Activated T-helper 2 cell treated with anti-CD3 and anti-CD28 coated beads, Interferon-gamma antibody, Interleukin-2, Interleukin-4, amounts not matched to agents 10 μg/mL and 5 μg/mL and 100 μg/mL, durations not matched to agents 14 hours and 24 hours and 36 hours (primary cell): Measurements from ENCODE around the gene MTTP. TPM values are rescaled to one million over a fixed set of nuclear protein-coding genes. Genes with fewer than 3 reads are reported as not detected.

Experiments
- DNase-seq: peaks from one replicate; pipeline ENCODE4 v3.0.0; 2021; ENCODE audit warnings: low spot score
- H3K27ac Mint-ChIP-seq: one replicate; pipeline ENCODE4 v1.8.0; 2021; ENCODE audit warnings: mixed read lengths
- H3K27me3 Mint-ChIP-seq: one replicate; pipeline ENCODE4 v1.8.0; 2021; ENCODE audit warnings: low read depth, mixed read lengths
- H3K36me3 Mint-ChIP-seq: one replicate; pipeline ENCODE4 v1.8.0; 2021; ENCODE audit warnings: low read depth, mixed read lengths
- H3K4me1 Mint-ChIP-seq: one replicate; pipeline ENCODE4 v1.8.0; 2021; ENCODE audit warnings: low read depth, mixed read lengths
- H3K4me3 Mint-ChIP-seq: one replicate; pipeline ENCODE4 v1.8.0; 2021; ENCODE audit warnings: low read depth, mild to moderate bottlenecking, moderate library complexity, mixed read lengths
- H3K9me3 Mint-ChIP-seq: one replicate; pipeline ENCODE4 v1.8.0; 2021; ENCODE audit warnings: mixed read lengths
- intact Hi-C: fragments of 100-400 bp; cut with micrococcal nuclease; formaldehyde crosslinking; loops from one replicate; pipeline ENCODE4 v1.15.1; 2023
- total RNA-seq: library from RNA; stranded (reverse); gene quantifications from 2 replicates; pipeline ENCODE4 v1.2.3, GENCODE V29; 2022

Gene MTTP
- total RNA-seq, 1 donor from 2014 or later: not detected

DNA sequence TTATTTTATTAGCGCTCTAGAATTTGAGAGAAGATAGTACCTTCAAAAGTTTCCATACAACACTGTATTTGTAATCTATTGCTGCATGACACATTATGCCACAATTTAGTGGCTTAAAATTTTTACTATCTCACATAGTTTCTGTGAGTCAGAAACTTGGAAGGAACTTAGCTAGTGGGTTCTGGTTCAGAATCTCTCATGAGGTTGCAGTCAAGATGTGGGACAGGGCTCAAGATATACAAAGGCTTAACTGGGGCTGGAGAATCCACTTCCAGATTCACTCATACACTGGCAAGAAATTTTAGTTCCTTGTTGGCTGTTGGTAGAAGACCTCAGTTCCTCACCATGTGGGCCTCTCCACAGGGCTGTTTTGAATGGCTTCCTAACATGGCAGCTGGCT lies 94.5 kb downstream of the MTTP start:
- Mint-ChIP-seq H3K4me1 (no peaks in the 10 kb centered on the region), H3K9me3 (peaks cover 20% of the 10 kb centered on the region), H3K4me3 (no peak overlapping the region), H3K36me3 (no peaks in the 10 kb centered on the region), H3K27ac (no peak overlapping the region), H3K27me3 (no peaks in the 10 kb centered on the region)
- no peak for DNase-seq
- intact Hi-C loops: no loop called here

DNA sequence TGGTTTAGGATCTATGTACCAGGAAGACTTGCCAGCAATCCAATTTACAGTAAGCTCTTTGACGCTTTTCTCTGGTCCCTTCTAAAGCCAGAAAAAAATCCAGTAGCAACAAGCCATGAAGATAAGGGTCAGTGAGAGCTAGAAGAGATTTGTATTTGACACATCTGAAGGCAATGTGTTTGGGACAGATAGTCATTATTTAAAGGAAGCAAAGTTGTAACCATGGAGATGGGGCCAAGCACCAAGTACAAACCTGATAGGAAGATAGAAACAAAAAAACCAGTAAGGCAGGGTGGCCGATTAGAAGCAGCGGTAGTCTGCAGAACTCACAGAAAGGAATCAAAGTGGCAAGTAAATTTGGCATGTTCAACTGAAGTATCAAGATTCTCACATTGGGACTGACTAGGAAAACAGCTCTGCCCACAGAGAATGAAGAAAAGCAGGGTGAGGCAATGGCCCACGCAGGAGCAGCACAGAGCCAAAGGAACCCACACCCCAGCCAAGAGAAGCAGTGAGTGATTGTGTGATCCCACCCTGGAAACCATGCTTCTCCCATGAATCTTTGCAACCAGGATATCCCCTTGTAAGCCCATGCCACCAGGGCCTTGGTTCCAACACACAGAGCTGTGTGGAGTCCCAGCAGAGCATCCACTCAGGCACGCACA lies 95.9 kb downstream of the MTTP start:
- intact Hi-C loops: no loop called here

More for the DNA sequence above, 95.9 kb downstream of the MTTP start:
- no peak overlapping the region for H3K4me3 Mint-ChIP-seq
- no peak for DNase-seq
- no peaks in the 10 kb centered on the region for H3K27me3 Mint-ChIP-seq
- no peaks in the 10 kb centered on the region for H3K36me3 Mint-ChIP-seq
- H3K9me3 Mint-ChIP-seq: peaks cover 20% of the 10 kb centered on the region
- H3K4me1 Mint-ChIP-seq: no peaks in the 10 kb centered on the region
- H3K27ac Mint-ChIP-seq: no peak overlapping the region

Other genes starting within 250 kb of the MTTP start
- gene ADH1C, start 222.1 kb upstream of the MTTP start, total RNA-seq: not detected in 2 replicates
- not detected in 2 replicates for gene ADH7, start 139.5 kb upstream of the MTTP start, total RNA-seq
- not detected in 2 replicates for gene C4orf17, start 63.8 kb upstream of the MTTP start, total RNA-seq
- gene TRMT10A, start 10.8 kb upstream of the MTTP start, total RNA-seq: 7.9 and 8.4 TPM in 2 replicates
- gene C4orf54, start 83.0 kb downstream of the MTTP start, total RNA-seq: not detected in 2 replicates
- 21.4 and 23.6 TPM in 2 replicates for gene DAPP1, start 242.0 kb downstream of the MTTP start, total RNA-seq